Neural cell (in vitro differentiated cells): Measurements from ENCODE around the gene LRIG1.

Source experiments
- EP300 ChIP-seq: fragments of 450-650 bp; conservative IDR thresholded peaks from 2 replicates; pipeline ENCODE4 v1.6.1; 2014; ENCODE audit warnings: antibody characterized with exemption, mild to moderate bottlenecking, moderate library complexity; ENCODE audit not compliant: poor library complexity, severe bottlenecking
- EZH2 ChIP-seq: fragments of 200-600, 300-800 bp; shearing (Covaris generic), sonication (generic); IDR thresholded peaks from 2 replicates; pipeline ENCODE4 v1.6.1; 2014; ENCODE audit warnings: antibody characterized with exemption, low read length, borderline replicate concordance, mild to moderate bottlenecking; ENCODE audit not compliant: insufficient read depth, poor library complexity, severe bottlenecking
- MXI1 ChIP-seq: fragments of 450-650 bp; conservative IDR thresholded peaks from 2 replicates; pipeline ENCODE4 v1.6.1; 2014; ENCODE audit warnings: antibody characterized with exemption, mild to moderate bottlenecking; ENCODE audit not compliant: poor library complexity, severe bottlenecking
- POLR2AphosphoS5 ChIP-seq: IDR thresholded peaks from 2 replicates; pipeline ENCODE4 v1.6.1; 2012
- RAD21 ChIP-seq: fragments of 450-650 bp; conservative IDR thresholded peaks from 2 replicates; pipeline ENCODE4 v1.6.1; 2014; ENCODE audit warnings: antibody characterized with exemption, mild to moderate bottlenecking, moderate library complexity
- SMC3 ChIP-seq: fragments of 450-650 bp; conservative IDR thresholded peaks from 2 replicates; pipeline ENCODE4 v1.6.1; 2014; ENCODE audit warnings: antibody characterized with exemption, mild to moderate bottlenecking, moderate library complexity; ENCODE audit not compliant: poor library complexity
- TAF1 ChIP-seq: IDR thresholded peaks from 2 replicates; pipeline ENCODE4 v1.6.1; 2012; ENCODE audit warnings: low read depth
- TF ChIP-seq, protein P1 (sequence below): fragments of 450-650 bp; IDR thresholded peaks from 2 replicates; pipeline ENCODE4 v1.5.1; 2014; ENCODE audit warnings: antibody characterized with exemption, mild to moderate bottlenecking, moderate library complexity; ENCODE audit not compliant: poor library complexity, severe bottlenecking
- TF ChIP-seq, protein P2 (sequence below): IDR thresholded peaks from 2 replicates; pipeline ENCODE4 v1.6.1; 2012; ENCODE audit warnings: borderline replicate concordance

DNA sequence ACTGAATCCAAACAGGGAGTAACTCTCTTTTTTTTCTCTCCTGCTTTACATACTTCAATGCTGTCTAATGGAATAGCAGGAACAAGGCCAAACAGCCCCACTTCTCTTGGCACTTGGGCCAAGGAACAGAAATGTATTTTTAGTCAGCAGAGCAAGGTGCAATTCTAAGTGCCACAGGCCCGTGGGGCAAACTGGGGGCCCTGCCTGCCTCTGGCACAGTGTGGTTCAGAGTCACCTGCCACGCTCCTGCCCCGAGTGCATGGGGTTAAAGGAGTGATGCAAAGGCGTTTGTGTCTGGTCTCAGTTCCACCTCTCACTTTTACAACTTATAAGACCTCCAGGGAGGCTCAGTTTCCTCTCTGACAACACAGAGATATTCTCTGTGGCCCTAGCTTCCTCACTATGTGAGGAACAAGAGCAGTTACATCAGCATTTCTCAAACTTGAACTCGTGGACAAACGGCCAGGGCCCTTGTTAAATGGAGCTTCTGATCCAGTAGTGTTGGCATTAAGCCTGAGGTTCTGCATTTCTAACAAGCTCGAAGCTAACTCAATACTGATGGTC lies 51.3 kb downstream of the LRIG1 start:
- TF ChIP-seq, protein P1, sequence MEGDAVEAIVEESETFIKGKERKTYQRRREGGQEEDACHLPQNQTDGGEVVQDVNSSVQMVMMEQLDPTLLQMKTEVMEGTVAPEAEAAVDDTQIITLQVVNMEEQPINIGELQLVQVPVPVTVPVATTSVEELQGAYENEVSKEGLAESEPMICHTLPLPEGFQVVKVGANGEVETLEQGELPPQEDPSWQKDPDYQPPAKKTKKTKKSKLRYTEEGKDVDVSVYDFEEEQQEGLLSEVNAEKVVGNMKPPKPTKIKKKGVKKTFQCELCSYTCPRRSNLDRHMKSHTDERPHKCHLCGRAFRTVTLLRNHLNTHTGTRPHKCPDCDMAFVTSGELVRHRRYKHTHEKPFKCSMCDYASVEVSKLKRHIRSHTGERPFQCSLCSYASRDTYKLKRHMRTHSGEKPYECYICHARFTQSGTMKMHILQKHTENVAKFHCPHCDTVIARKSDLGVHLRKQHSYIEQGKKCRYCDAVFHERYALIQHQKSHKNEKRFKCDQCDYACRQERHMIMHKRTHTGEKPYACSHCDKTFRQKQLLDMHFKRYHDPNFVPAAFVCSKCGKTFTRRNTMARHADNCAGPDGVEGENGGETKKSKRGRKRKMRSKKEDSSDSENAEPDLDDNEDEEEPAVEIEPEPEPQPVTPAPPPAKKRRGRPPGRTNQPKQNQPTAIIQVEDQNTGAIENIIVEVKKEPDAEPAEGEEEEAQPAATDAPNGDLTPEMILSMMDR, result no peak
- no peak for TF ChIP-seq EZH2
- no peak for TF ChIP-seq POLR2AphosphoS5
- no peak for TF ChIP-seq TAF1
- TF ChIP-seq RAD21, result no peak
- TF ChIP-seq, protein P2, sequence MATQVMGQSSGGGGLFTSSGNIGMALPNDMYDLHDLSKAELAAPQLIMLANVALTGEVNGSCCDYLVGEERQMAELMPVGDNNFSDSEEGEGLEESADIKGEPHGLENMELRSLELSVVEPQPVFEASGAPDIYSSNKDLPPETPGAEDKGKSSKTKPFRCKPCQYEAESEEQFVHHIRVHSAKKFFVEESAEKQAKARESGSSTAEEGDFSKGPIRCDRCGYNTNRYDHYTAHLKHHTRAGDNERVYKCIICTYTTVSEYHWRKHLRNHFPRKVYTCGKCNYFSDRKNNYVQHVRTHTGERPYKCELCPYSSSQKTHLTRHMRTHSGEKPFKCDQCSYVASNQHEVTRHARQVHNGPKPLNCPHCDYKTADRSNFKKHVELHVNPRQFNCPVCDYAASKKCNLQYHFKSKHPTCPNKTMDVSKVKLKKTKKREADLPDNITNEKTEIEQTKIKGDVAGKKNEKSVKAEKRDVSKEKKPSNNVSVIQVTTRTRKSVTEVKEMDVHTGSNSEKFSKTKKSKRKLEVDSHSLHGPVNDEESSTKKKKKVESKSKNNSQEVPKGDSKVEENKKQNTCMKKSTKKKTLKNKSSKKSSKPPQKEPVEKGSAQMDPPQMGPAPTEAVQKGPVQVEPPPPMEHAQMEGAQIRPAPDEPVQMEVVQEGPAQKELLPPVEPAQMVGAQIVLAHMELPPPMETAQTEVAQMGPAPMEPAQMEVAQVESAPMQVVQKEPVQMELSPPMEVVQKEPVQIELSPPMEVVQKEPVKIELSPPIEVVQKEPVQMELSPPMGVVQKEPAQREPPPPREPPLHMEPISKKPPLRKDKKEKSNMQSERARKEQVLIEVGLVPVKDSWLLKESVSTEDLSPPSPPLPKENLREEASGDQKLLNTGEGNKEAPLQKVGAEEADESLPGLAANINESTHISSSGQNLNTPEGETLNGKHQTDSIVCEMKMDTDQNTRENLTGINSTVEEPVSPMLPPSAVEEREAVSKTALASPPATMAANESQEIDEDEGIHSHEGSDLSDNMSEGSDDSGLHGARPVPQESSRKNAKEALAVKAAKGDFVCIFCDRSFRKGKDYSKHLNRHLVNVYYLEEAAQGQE, result no peak
- TF ChIP-seq EP300, result no peak
- no peak for TF ChIP-seq SMC3
- no peak for TF ChIP-seq MXI1
